Breast epithelium (tissue), 4 donors: ENCODE measurements around the gene YJEFN3. TPM values are rescaled to one million over a fixed set of nuclear protein-coding genes. Genes with fewer than 3 reads are reported as not detected.

Experiments used
- DNase-seq, 2 donors: peaks; one replicate each; pipeline ENCODE4 v3.0.0-alpha.2; 2019; ENCODE audit warnings: low spot score in 2 of 2
- H3K27ac ChIP-seq, 2 donors: fragments of 200-600 bp; sonication (generic) in 1 of 2; one replicate each; pipeline ENCODE4 v1.5.1; 2016 to 2019; ENCODE audit warnings: mild to moderate bottlenecking in 1 of 2
- H3K27me3 ChIP-seq, 2 donors: fragments of 200-600 bp; sonication (generic) in 1 of 2; one replicate each; pipeline versions ENCODE4 v1.5.1 to v1.6.0; 2017 to 2019; ENCODE audit warnings: control low read depth in 1 of 2, mild to moderate bottlenecking in 1 of 2
- H3K36me3 ChIP-seq: fragments of 200-600 bp; one replicate; pipeline ENCODE4 v1.5.1; 2019
- H3K4me1 ChIP-seq, 2 donors: fragments of 200-600 bp; sonication (generic); one replicate each; pipeline ENCODE4 v1.5.1; 2016 to 2019; ENCODE audit warnings: control low read depth in 1 of 2
- H3K4me3 ChIP-seq, 3 donors: fragments of 200-600 bp; sonication (generic); 1 replicate in 2 of 3; 2 replicates in 1 of 3; pipeline ENCODE4 v1.5.1; 2016 to 2019; ENCODE audit warnings: mild to moderate bottlenecking in 3 of 3, moderate library complexity in 2 of 3
- H3K9me3 ChIP-seq, 2 donors: fragments of 200-600 bp; sonication (generic) in 1 of 2; one replicate each; pipeline ENCODE4 v1.5.1; 2016 to 2019; ENCODE audit warnings: control low read depth in 1 of 2
- POLR2A ChIP-seq: fragments of 450-650 bp; IDR thresholded peaks from one replicate; pipeline ENCODE4 v1.6.1; 2016; ENCODE audit warnings: antibody characterized with exemption, mild to moderate bottlenecking, moderate library complexity
- POLR2AphosphoS5 ChIP-seq, 3 donors: sonication (generic); formaldehyde crosslinking; IDR thresholded peaks; one replicate each; pipeline ENCODE4 v1.6.1; 2017; ENCODE audit warnings: antibody characterized with exemption in 3 of 3
- intact Hi-C: fragments of 100-400 bp; cut with DNase I; formaldehyde crosslinking; loops from one replicate; pipeline ENCODE4 v1.15.1; 2023; ENCODE audit warnings: low total_unique reads
- total RNA-seq, 3 donors: library from RNA; depleted of rRNA; stranded (reverse); fragments of >200 nt; gene quantifications; one replicate each; pipeline ENCODE4 v1.1.0, GENCODE V29; 2016
- TF ChIP-seq, protein P1 (sequence below), 3 donors: fragments of 450-650 bp; IDR thresholded peaks; one replicate each; pipeline ENCODE4 v1.5.1; 2016 to 2017; ENCODE audit warnings: antibody characterized with exemption in 3 of 3, mild to moderate bottlenecking in 3 of 3, moderate library complexity in 3 of 3

YJEFN3 gene
- total RNA-seq, 3 donors from 2014 or later = 0.88 to 2.0 (median 1.3) TPM

DNA sequence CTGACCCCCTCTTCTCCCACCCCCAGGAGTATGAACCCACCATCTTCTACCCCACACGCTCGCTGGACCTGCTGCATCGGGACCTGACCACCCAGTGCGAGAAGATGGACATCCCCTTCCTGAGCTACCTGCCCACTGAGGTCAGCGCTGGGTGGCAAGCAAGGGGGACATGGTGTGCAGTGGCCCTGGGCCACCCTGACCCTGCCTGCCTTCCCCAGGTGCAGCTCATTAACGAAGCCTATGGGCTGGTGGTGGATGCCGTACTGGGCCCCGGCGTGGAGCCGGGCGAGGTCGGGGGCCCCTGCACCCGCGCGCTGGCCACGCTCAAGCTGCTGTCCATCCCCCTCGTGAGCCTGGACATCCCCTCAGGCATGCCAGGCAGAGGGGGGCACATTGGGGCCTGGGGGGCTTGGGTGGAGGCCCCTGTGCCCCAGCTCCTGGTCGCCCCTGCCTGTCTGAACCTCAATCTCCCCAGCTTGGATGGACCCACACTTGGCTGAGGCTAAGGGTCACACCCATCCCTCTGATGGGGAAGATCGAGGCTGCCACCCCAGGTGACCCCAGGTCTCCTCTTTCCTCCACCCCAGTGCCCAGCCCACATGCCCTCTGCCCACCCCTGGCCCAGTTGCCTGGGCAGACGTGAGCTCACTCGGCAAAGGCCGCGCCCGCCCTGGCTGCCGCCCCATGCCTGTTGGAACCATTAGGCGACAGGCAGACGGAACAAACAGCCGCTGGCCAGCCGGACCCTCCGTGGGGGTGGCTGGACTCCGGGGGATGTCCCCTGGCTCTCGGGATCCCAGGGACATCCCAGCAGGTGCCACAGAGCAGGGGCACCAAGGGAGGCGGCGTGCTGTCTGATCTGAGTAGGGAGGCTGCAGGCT lies 6.8 kb downstream of the YJEFN3 start:
- intact Hi-C loops = loop anchor here (10.0 kb wide), 1 partner anchor 419 kb away; no protein-coding TSS in a partner anchor
- no peaks in the 10 kb centered on the region for H3K27me3 ChIP-seq
- TF ChIP-seq, protein P1, sequence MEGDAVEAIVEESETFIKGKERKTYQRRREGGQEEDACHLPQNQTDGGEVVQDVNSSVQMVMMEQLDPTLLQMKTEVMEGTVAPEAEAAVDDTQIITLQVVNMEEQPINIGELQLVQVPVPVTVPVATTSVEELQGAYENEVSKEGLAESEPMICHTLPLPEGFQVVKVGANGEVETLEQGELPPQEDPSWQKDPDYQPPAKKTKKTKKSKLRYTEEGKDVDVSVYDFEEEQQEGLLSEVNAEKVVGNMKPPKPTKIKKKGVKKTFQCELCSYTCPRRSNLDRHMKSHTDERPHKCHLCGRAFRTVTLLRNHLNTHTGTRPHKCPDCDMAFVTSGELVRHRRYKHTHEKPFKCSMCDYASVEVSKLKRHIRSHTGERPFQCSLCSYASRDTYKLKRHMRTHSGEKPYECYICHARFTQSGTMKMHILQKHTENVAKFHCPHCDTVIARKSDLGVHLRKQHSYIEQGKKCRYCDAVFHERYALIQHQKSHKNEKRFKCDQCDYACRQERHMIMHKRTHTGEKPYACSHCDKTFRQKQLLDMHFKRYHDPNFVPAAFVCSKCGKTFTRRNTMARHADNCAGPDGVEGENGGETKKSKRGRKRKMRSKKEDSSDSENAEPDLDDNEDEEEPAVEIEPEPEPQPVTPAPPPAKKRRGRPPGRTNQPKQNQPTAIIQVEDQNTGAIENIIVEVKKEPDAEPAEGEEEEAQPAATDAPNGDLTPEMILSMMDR (IDR thresholded peaks at IDR 0.05) = no peak
- TF ChIP-seq POLR2A = no peak
- TF ChIP-seq POLR2AphosphoS5 (IDR thresholded peaks at IDR 0.05) = no peak

DNA sequence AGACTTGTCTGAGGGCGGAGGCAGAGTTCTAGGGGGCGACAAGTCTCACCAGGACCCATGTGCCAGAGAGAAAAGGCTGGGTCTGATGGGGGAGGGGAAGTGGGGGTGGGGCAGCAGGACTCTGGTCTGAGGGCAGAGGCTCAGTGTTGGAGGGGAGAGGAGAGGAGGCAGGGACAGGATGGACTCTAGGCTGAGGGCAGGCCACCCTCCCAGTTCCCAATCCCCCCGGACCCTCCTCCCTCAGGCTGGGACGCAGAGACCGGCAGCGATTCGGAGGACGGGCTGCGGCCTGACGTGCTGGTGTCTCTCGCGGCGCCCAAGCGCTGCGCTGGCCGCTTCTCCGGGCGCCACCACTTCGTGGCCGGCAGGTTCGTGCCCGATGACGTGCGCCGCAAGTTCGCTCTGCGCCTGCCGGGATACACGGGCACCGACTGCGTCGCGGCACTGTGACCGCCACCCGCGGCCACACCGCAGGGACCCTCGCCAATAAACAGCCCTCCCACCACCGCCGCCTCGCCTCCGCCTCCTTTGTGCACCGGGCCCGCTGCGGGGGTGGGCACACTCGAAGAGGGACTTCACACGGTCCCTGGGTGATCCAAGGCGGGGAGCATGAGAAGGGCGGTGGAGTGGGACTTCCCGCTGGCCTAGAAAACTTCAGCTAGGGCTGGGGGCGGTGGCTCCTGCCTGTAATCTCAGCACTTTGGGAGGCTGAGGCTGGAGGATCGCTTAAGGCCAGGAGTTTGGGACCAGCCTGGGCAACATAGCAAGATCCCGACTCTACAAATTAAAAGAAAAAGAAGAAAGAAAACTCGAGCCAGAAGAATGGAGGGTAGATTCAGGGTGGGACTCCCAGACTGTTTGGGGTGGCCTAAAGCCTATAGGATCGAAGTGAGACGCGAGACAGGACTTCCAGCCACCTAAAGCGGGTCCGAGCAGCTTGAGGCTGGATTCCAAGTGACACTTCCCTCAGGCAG lies 8.7 kb downstream of the YJEFN3 start:
- Histone ChIP-seq H3K4me1 (peaks cover 0 to 7% of the 10 kb centered on the region in 2 donors), H3K36me3 (no peaks in the 10 kb centered on the region), H3K9me3 (peaks cover 0 to 5% of the 10 kb centered on the region in 2 donors), H3K27me3 (no peaks in the 10 kb centered on the region), H3K27ac (peak overlapping the region; percentile 10 to 19), H3K4me3 (peak overlapping the region; percentile 28 to 70 (median 52))
- no peak for DNase-seq
- no peak for TF ChIP-seq POLR2A
- no peak for TF ChIP-seq POLR2AphosphoS5 (IDR thresholded peaks at IDR 0.05)
- TF ChIP-seq, protein P1 (IDR thresholded peaks at IDR 0.05) = no peak
- intact Hi-C loops = loop anchor here (10.0 kb wide), 1 partner anchor 417 kb away; no protein-coding TSS in a partner anchor

More for the DNA sequence above, 6.8 kb downstream of the YJEFN3 start:
- DNase-seq = no peak
- Histone ChIP-seq H3K4me3 (no peak overlapping the region), H3K9me3 (peaks cover 0 to 5% of the 10 kb centered on the region in 2 donors), H3K4me1 (no peaks in the 10 kb centered on the region), H3K36me3 (no peaks in the 10 kb centered on the region), H3K27ac (no peak overlapping the region)

DNA sequence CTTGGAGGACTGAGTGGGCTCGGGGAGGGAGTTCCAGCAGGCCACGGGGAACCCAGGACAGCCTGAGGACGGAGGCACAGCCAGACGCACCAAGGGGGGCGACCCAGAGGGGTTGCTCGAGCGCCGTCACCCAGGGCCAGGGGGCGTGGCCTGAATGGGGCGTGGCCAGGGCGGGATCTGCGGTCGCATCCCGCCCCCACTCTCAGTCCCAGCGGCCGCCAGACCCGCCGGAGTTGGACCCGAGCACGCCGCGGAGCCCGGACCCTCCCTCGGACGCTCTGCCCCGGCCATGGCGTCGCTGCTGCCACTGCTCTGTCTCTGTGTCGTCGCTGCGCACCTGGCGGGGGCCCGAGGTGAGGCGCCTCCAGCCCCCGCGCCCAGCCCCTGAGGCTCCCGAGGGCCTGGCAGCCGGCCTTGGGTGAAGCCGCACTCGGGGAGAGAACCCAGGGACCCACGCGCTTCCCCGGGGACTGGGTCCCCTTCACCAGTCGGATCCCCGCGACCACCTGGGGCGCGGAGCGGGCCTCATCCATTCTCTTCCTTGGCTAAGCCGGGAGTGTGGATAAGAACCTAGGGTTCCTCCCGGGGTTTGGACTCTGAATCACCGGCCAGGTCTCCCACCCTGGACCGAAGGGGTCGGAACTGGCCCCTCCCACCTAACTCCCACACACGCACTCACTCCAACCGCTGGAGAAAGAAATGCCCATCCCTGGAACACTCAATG lies 9.5 kb downstream of the YJEFN3 start, which contains the start of gene CILP2:
CILP2 (plus strand) TSS at position 205 of the 724 bp plus-strand sequence; CDS start at position 290, 85 bp downstream.
- peak in 1 of 2 donors; percentile 35 for DNase-seq
- Histone ChIP-seq H3K4me1 (peaks cover 0 to 7% of the 10 kb centered on the region in 2 donors), H3K9me3 (peaks cover 0 to 5% of the 10 kb centered on the region in 2 donors), H3K4me3 (peak within 1 kb of the TSS; percentile 28 to 70 (median 52)), H3K27ac (peak within 1 kb of the TSS; percentile 10 to 19), H3K36me3 (no peaks in the 10 kb centered on the region), H3K27me3 (no peaks in the 10 kb centered on the region)
- TF ChIP-seq POLR2A = no peak
- TF ChIP-seq, protein P1 (IDR thresholded peaks at IDR 0.05) = peak in 2 of 3 donors; percentile 15 to 17
- no peak for TF ChIP-seq POLR2AphosphoS5 (IDR thresholded peaks at IDR 0.05)
- intact Hi-C loops = loop anchor here (10.0 kb wide), 1 partner anchor 417 kb away; no protein-coding TSS in a partner anchor

DNA sequence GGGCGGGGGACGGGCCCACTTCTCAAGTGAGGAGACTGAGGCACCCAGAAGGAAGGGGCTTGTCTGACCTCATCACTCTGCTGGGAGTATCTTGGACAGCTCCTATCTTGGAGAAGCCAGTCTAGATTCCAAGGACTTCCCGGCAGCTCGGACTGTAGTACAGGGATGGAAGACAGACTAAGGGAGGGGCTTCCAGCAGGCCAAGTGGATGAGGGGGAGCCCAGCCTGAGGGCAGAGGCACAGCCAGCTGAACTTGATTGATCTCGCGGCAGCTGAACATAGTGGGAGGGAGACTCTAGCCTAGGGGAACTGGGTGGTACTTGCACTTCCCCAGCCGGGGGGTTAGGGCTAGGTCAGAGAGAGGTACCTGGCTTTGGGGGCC lies 10.1 kb downstream of the YJEFN3 start:
- TF ChIP-seq, protein P1 (IDR thresholded peaks at IDR 0.05) = no peak
- TF ChIP-seq POLR2A = no peak
- no peak for TF ChIP-seq POLR2AphosphoS5 (IDR thresholded peaks at IDR 0.05)
- DNase-seq = no peak
- H3K36me3 ChIP-seq = no peaks in the 10 kb centered on the region
- intact Hi-C loops = loop anchor here (10.0 kb wide), 1 partner anchor 416 kb away; no protein-coding TSS in a partner anchor
- H3K4me1 ChIP-seq = peaks cover 0 to 7% of the 10 kb centered on the region in 2 donors
- H3K27me3 ChIP-seq = no peaks in the 10 kb centered on the region
- no peak overlapping the region for H3K27ac ChIP-seq
- H3K4me3 ChIP-seq = peak overlapping the region in 2 of 3 donors; percentile 52 to 70
- H3K9me3 ChIP-seq = peaks cover 0 to 5% of the 10 kb centered on the region in 2 donors
